ENCODE measurements around the gene DOK1.

Gene DOK1

DNA sequence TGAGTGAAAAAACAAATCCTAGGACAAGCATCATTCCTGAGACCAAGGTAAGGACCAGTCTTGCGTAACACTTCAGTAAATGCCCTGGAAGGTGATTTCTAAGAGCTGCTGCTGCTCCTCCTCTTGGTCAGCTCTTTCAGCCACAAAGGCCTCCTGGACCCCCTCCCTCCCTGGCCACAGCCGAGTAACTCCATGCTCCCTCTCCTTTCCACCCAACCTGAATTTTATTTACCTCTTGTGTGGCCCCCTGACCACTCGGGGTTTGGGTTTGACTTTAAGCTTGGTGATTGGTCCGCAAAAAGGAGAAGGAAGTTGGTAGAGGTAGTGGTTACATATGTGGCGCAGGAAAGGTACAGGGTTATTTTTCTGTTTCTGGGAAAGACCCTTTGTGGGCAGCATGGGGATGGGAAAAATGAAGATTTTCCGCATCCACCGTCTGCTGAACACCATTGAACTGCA lies 15.6 kb upstream of the DOK1 start:
- DNase-seq (ENCODE audit: low read depth), result no peak
- no peak overlapping the region for H3K4me3 ChIP-seq (replicated peaks; ENCODE audit: low read depth, low read length)
- TF ChIP-seq, protein P1, sequence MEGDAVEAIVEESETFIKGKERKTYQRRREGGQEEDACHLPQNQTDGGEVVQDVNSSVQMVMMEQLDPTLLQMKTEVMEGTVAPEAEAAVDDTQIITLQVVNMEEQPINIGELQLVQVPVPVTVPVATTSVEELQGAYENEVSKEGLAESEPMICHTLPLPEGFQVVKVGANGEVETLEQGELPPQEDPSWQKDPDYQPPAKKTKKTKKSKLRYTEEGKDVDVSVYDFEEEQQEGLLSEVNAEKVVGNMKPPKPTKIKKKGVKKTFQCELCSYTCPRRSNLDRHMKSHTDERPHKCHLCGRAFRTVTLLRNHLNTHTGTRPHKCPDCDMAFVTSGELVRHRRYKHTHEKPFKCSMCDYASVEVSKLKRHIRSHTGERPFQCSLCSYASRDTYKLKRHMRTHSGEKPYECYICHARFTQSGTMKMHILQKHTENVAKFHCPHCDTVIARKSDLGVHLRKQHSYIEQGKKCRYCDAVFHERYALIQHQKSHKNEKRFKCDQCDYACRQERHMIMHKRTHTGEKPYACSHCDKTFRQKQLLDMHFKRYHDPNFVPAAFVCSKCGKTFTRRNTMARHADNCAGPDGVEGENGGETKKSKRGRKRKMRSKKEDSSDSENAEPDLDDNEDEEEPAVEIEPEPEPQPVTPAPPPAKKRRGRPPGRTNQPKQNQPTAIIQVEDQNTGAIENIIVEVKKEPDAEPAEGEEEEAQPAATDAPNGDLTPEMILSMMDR (IDR thresholded peaks at IDR 0.05; ENCODE audit: low read length, missing control alignments), result no peak

DNA sequence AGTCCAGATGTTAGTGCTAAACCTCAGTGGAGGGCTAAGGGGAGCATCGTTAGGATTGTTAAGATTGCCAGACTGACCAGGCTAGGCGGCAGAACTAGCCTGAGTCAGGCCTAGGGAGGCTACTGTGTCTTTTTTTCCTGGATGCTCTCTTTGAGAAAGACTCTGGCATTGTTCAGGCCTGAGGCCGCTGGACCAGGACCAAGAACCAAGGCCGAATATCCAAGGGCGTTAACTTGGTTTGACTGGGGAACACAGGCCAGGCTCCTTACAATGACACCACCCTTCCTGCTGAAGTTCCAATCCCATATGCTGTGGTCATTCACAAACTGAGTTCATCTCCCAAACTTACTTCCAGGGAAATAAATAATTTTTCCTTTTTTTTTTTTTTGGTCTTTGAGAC lies 14.2 kb upstream of the DOK1 start:
- H3K4me3 ChIP-seq (replicated peaks; ENCODE audit: low read depth, low read length), result no peak overlapping the region
- TF ChIP-seq, protein P1 (IDR thresholded peaks at IDR 0.05; ENCODE audit: low read length, missing control alignments), result no peak
- no peak for DNase-seq (ENCODE audit: low read depth)

DNA sequence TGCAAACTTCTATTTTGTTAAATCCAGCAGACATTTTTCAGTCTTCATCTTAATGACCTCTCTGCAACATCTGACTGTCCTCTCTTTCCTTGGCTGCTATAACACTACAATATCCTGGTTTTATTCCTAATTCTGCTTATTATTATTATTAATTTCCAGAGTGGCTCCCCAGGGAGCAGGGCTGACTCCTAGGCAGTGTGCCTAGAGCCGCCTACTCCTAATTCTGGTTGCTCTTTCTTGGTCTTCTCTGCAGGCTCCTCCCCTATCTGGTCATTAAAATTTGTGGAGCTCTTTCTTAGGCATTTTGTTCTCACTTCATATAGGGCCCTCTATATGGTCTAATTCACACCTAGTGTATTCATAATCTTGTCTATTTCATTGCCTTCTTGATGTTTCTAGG lies 11.5 kb upstream of the DOK1 start:
- TF ChIP-seq, protein P1 (IDR thresholded peaks at IDR 0.05; ENCODE audit: low read length, missing control alignments), result no peak
- no peak overlapping the region for H3K4me3 ChIP-seq (replicated peaks; ENCODE audit: low read depth, low read length)
- DNase-seq (ENCODE audit: low read depth), result no peak

DNA sequence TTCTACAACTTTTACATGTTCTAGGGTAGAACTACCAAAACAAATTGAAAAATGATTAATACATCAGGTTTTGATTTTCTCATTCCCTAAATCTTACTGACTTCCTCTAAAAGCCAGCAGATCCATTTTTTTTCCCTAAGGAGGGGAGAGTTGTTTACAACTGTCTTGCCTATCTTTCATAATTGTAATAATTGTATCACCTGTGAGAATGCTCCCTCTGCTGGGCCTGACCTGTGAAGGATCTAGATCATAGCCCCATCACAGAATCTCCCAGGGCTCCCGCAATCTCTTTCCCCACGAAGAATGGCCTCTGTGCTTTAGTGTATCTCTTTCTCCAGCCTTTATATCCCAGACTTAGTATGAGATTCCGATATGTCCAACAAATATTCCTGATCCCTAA lies 9.9 kb upstream of the DOK1 start:
- no peak for DNase-seq (ENCODE audit: low read depth)
- no peak overlapping the region for H3K4me3 ChIP-seq (replicated peaks; ENCODE audit: low read depth, low read length)
- TF ChIP-seq, protein P1 (IDR thresholded peaks at IDR 0.05; ENCODE audit: low read length, missing control alignments), result peak; percentile 5

DNA sequence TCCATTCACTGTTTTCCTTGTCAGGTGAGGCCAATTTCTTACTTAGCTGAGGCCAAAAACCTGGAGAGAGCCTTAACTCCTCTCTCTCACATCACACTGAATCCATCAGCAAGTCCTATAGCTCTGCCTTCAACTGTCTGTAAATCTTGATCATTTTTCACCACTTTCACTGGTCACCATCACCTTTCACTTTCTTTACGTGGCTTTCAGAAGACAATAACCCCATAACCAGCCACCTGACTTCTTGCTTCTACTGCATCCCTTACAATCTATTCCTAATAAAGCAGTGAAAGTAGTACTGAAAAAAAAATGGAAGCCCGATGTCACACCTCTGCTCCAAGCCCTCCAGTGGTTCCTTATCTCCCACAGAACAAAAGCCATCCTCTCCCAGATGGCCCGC lies 8.5 kb upstream of the DOK1 start:
- DNase-seq (ENCODE audit: low read depth), result no peak
- no peak overlapping the region for H3K4me3 ChIP-seq (replicated peaks; ENCODE audit: low read depth, low read length)
- TF ChIP-seq, protein P1 (IDR thresholded peaks at IDR 0.05; ENCODE audit: low read length, missing control alignments), result no peak

DNA sequence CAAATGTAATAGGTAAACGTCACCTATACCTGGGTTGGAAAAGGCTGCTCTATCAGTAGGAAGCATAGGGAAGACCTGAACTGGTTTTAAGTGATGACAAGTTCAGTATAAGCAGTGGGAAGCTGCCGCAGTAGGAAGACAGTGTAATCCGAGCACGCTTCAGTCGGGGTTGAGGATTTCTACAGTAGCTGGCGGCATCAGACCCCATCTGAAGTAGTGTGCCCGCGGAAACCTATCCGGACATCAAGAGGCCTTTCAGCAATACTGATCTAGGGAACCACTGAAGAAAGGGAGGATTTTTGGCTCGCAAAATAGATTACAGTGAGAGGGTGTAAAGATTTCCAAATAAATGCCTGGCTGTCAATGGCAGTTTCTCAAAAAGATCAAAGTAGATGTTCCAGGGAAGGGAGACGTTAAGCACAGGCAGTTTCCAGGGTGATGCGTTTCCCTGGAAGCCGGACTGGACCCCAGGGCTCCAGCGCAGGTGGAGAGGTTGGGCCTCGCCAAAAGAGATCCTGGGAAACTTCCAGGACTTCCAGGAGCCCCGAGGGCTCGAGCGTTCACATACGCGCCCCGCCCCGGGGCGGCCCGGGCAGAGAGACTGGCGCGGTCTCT lies 6.1 kb upstream of the DOK1 start:
- TF ChIP-seq, protein P1 (IDR thresholded peaks at IDR 0.05; ENCODE audit: low read length, missing control alignments), result no peak
- peak overlapping the region; percentile 58 for H3K4me3 ChIP-seq (replicated peaks; ENCODE audit: low read depth, low read length)

More for the DNA sequence above, 6.1 kb upstream of the DOK1 start:
- no peak for DNase-seq (ENCODE audit: low read depth)
